HL-60 (cell line): ENCODE measurements around the gene PRLR.

ENCODE experiments used
- DNase-seq, 2 experiments: peaks; one replicate each; pipeline ENCODE4 v3.0.0-alpha.2; 2010 to 2020; ENCODE audit warnings: low read depth in 1 of 2, low spot score in 1 of 2
- H3K27ac ChIP-seq: fragments of 250-450 bp; sonication (Bioruptor Pico); replicated peaks from 2 replicates; pipeline ENCODE4 v1.5.1; 2020; ENCODE audit warnings: mild to moderate bottlenecking, moderate library complexity
- H3K27me3 ChIP-seq: fragments of 250-450 bp; sonication (Bioruptor Pico); 2 replicates; pipeline ENCODE4 v1.5.1; 2021; ENCODE audit warnings: mild to moderate bottlenecking, moderate library complexity; ENCODE audit not compliant: insufficient read depth, poor library complexity, severe bottlenecking
- H3K4me3 ChIP-seq: replicated peaks from 2 replicates; pipeline ENCODE4 v1.5.1; 2011; ENCODE audit warnings: mild to moderate bottlenecking, control low read depth, low read length; ENCODE audit not compliant: insufficient read depth
- CTCF ChIP-seq: IDR thresholded peaks from one replicate; pipeline ENCODE4 v1.5.1; 2011; ENCODE audit warnings: low read length, control low read depth, inconsistent platforms; ENCODE audit not compliant: insufficient read depth
- GABPA ChIP-seq: IDR thresholded peaks from 2 replicates; pipeline ENCODE4 v1.6.1; 2012; ENCODE audit warnings: low read depth
- POLR2AphosphoS5 ChIP-seq: IDR thresholded peaks from 2 replicates; pipeline ENCODE4 v1.6.1; 2012; ENCODE audit warnings: low read depth
- SPI1 ChIP-seq: IDR thresholded peaks from 2 replicates; pipeline ENCODE4 v1.6.1; 2012; ENCODE audit warnings: low read depth, mild to moderate bottlenecking, borderline replicate concordance
- long read RNA-seq: library from polyadenylated mRNA; unstranded; transcript quantifications from one replicate; pipeline ENCODE4 v2.0.0, GENCODE V29; 2020
- TF ChIP-seq, protein P1 (sequence below): IDR thresholded peaks from 2 replicates; pipeline ENCODE4 v1.6.1; 2012; ENCODE audit warnings: low read depth; ENCODE audit not compliant: insufficient replicate concordance

The PRLR gene
- long read RNA-seq: 0 reads

DNA sequence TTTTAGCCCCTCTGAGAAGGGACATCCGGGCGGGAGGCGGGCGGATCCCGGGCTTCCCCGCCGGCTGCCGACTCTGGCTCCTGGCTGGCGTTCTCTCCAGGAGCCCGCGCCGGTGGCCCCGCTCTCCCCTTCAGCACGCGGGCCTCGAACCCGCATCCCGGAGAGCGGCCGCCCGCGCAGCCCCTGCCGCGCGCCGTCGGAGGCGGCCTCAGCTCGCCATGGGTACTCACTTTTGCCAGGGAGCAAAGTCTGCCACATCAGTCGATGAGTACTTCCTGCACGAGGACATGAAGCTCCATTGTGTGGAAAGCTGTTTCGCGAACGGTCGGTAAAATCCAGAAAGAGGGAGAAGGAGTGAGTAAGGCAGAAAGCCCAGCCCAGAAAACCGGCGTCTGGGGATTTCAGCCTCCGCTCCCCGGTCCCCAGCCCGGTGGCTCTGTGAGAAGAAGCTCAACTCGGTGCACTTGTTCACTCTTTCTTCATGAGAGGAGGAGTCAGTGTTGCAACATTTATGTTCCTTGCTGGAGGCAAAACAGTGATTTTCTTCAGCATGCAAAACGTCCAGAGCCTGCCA, at the start of gene PRLR:
Gene PRLR, minus strand, starts transcription at position 450 of the 574 bp plus-strand sequence. CDS start 140,867 bp downstream, outside the sequence.
- peak; percentile 45 to 46 for DNase-seq
- no peak within 1 kb of the TSS for H3K27ac ChIP-seq
- H3K4me3 ChIP-seq: peak within 1 kb of the TSS; percentile 62
- H3K27me3 ChIP-seq: no peaks in the 10 kb centered on the region
- TF ChIP-seq, protein P1, sequence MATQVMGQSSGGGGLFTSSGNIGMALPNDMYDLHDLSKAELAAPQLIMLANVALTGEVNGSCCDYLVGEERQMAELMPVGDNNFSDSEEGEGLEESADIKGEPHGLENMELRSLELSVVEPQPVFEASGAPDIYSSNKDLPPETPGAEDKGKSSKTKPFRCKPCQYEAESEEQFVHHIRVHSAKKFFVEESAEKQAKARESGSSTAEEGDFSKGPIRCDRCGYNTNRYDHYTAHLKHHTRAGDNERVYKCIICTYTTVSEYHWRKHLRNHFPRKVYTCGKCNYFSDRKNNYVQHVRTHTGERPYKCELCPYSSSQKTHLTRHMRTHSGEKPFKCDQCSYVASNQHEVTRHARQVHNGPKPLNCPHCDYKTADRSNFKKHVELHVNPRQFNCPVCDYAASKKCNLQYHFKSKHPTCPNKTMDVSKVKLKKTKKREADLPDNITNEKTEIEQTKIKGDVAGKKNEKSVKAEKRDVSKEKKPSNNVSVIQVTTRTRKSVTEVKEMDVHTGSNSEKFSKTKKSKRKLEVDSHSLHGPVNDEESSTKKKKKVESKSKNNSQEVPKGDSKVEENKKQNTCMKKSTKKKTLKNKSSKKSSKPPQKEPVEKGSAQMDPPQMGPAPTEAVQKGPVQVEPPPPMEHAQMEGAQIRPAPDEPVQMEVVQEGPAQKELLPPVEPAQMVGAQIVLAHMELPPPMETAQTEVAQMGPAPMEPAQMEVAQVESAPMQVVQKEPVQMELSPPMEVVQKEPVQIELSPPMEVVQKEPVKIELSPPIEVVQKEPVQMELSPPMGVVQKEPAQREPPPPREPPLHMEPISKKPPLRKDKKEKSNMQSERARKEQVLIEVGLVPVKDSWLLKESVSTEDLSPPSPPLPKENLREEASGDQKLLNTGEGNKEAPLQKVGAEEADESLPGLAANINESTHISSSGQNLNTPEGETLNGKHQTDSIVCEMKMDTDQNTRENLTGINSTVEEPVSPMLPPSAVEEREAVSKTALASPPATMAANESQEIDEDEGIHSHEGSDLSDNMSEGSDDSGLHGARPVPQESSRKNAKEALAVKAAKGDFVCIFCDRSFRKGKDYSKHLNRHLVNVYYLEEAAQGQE: no peak
- TF ChIP-seq POLR2AphosphoS5 (no peak), SPI1 (no peak), GABPA (no peak), CTCF (no peak)

DNA sequence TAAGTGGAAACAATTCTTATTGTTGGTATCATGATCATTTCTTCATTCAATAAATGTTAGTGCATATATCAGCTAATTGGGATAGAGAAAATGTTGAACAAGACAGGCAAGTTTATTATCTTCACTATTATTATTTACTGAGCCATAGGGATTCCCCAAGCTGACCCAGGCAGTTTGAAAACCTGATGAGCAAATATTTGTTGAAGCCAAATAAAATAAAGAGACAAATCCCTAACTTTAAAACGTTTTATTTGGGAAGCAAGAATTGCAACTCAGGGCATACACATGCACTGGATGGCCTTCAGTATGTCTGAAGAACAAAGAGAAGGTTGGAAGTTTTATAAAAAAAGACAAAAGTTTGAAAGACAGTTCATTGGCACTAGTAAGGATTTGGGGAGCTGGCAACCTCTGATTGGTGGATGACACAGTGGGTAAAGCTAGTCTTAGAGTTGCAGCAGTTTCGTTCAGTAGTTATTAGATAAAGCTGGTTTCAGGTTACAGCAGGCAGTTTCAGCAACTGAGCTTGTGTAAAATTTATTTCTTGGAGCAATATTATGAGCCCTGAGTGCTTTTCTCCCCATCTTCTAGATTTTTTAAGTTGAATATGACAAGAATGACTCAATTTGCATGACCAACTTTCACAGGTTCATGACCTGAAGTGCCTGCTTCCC, 44.7 kb upstream of the PRLR start:
- no peak for DNase-seq
- TF ChIP-seq GABPA (no peak), POLR2AphosphoS5 (no peak)

DNA sequence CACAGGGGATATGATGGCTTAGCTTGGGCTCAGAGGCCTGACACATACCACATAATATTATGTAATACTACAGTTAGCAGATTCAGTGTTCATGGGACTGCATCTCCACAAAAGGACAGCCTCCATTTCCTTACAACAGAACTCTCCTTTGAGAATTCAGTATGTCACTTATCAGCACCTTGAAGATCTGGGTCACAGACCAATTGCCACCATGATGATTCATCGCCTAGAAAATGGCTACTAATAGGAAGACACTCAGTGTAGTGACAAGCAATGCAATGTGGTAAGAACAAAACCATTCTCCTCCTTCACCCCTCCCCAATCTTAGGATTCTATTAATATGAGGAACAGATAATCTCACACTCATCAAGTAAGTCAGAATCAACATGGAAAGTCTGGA, 38.7 kb upstream of the PRLR start:
- TF ChIP-seq, protein P1: no peak
- TF ChIP-seq GABPA (no peak), POLR2AphosphoS5 (no peak), CTCF (no peak), SPI1 (no peak)

More for the DNA sequence above, 44.7 kb upstream of the PRLR start:
- Histone ChIP-seq H3K4me3 (no peak overlapping the region), H3K27ac (no peak overlapping the region), H3K27me3 (no peaks in the 10 kb centered on the region)

GRCh38 chr5:35266276-35266675, 36.0 kb upstream of the PRLR start:
- Histone ChIP-seq H3K27ac (no peak overlapping the region), H3K27me3 (no peaks in the 10 kb centered on the region), H3K4me3 (no peak overlapping the region)
- TF ChIP-seq CTCF (no peak), GABPA (no peak), SPI1 (no peak), POLR2AphosphoS5 (no peak)
- TF ChIP-seq, protein P1: no peak
- no peak for DNase-seq

More for the DNA sequence above, 38.7 kb upstream of the PRLR start:
- no peak overlapping the region for H3K4me3 ChIP-seq
- peak; percentile 3 to 42 for DNase-seq
- no peaks in the 10 kb centered on the region for H3K27me3 ChIP-seq
- H3K27ac ChIP-seq: no peak overlapping the region
